GM18861 (cell line): ENCODE measurements around the gene PI4KA.
A peak's percentile ranks its signal among the peaks of the same experiment; 100 is the strongest.

ENCODE experiments used
- ATAC-seq: cut with Tn5 transposase; IDR thresholded peaks from one replicate; pipeline ENCODE4 v1.9.1; 2021; ENCODE audit not compliant: unreplicated experiment

Gene PI4KA

DNA sequence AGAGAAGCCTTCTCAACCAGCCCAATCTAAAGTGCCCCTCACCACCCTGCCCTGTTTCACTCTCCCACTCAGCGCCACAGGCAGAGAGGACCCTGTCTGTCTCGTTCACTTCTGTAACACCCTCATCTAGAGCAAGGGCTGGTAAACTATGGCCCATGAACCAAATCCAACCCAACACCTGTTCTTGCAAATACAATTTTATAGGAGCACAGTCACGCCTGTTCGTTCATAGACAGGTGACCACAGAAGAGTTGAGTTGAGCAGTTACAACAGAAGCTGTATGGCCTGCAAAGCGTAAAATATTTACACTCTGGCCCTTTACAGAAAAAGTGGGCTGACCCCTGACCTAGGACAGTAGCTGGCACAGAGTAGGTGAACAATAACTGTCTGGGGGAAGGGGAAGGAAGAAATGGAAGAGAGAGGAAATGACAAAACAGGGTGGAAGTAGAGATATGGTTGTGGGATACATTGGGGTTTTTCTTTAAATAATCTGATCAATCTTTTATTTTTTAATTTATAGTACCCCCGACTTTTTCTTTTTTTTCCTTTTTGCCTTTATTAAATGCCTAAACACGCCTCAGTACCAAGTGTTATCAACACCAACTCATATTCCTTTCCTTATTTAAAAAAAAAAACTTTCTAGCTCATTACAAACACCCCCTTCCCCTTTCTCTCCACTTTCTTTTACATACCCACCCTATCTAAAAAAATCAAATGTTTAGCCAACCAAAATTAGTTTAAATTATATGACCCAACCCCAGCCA, 63.8 kb downstream of the PI4KA start:
- no peak for ATAC-seq

DNA sequence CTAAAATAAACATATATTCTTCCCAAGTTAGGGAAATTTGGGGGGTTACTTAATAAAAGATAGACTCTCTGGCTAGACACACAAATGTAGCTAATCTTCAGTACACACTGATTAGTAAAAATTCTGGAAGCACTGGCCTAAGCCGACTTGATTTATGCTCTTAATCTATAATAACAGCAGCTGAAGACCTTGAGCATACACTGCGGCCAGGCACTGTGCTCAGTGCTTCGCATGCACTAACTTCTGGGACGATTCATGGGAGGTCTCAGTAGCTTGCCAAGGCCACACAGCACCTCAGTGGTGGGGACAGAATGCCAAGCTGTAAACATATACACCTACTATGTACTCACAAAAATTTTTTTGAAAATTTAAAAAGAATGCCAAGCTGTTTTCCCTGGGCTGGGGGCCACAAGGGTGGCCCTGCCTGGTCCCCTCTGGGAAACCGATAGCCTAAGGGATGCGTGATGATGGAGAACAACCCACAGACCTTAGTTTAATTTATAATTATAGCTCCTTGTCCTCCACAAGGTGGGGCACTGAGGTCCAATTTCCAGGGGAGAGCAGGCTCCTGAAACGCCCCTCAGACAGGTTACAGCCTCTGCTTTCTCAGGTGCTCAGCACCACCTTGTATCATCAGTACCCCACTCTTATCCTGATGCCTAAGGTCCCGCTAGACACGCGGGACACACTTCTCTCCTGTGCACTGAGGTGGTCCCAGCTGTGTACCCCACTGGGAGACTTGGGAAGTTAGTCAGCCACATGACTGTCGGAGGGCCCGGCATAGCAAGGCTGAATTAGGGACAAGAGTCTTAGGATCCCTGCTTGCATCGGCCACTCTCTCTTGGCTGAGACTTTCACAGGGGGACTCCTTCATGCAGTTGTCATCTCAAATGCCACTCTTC, 64.6 kb downstream of the PI4KA start:
- no peak for ATAC-seq

DNA sequence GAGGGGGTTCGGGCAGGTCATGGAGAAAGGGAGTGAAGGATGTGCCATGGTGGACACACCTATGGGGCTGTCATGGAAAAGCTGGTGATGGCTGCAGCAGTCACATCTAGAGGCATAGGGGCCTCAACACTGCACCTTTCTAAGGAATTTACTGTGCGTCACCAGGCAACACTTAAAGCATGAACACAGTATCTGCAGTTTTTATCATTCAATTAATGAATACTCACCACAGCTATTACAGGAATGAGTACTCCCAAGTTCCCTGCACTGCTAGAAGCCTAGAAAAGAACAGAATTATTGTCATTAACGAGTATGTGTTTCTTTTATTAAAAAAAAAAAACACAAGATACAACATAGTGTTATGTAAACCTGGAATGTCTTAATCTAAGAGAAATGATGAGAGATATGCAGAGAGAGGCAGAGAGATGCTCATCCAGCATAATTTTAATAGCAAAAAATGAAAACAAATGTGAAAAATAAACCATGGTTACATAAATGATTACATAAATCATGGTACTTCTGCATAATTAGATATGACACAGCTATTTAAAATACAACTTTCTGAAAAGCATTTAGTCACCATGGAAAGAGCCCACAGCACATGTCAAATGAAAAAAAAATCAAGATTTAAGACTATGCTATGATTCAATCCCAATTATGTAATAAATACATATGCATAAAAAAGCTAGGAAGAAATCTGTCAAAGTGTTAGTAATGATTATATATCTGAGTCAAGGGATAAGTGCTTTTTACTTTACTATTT, 65.5 kb downstream of the PI4KA start:
- no peak for ATAC-seq

DNA sequence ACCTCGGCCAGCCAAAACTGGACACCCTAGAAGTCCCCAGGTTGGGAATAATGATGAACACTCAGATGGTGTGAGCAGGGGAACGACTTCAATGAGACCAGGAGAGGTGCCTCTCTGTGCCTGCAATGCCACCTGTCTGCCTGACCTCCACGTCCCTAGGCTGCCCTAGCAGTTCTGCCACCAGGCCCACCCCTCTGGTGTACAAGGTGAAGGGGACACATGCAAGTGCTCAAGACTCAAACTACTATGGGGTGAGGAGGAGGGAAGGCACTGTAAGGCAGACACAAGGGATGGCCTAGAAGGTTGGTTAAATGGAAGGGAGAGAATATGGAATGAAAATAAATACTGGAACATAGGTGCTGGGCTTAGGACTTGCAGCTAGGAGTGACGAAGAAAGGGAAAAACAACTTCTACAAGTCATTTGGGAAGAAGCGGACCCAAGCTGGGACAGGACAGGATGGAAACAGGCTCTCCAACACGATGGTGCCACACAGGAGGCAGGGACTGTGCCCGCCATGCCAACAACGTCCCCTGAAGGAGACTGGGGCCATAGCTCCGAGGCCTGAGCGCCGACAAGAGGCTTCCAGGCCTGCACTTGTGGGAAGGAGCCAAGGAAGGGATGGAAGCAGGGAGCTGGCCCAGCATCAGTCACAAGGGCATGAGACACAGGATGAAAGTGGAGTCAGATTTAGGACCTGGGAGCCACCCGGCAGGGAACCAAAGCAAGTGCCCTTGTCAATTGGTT, 66.2 kb downstream of the PI4KA start:
- no peak for ATAC-seq

DNA sequence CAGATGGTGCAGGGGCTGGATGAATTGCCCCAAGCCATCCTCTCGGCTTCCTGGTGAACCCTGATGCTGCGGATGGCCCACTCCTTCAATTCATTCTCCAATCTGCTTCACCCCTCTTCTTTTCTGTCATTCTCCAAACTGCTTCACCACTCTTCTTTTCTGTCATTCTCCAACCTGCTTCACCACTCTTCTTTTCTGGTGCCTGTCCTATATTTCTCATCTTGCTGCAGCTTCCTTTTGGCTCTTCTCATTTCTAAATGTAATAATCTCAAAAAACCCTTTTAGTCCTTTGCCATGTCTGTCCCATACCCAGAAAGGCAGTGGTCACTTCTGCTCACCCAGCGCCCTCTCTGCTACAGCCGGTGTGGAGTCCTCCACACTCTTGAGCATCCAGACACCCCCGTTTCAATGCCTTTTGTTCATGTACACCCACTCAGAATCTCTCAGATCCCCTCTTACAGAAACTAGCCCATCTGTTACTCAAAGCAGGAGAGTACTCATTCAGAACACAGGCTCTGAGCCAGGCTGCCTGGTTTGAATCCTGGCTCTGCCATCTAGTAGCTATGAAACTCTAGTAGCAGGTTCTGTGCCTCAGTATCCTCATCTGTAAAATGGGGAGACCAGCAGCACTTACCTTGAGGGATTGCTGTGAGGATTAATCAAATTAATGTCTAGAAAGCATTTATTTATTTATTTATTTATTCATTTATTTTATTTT, 69.8 kb downstream of the PI4KA start:
- no peak for ATAC-seq

DNA sequence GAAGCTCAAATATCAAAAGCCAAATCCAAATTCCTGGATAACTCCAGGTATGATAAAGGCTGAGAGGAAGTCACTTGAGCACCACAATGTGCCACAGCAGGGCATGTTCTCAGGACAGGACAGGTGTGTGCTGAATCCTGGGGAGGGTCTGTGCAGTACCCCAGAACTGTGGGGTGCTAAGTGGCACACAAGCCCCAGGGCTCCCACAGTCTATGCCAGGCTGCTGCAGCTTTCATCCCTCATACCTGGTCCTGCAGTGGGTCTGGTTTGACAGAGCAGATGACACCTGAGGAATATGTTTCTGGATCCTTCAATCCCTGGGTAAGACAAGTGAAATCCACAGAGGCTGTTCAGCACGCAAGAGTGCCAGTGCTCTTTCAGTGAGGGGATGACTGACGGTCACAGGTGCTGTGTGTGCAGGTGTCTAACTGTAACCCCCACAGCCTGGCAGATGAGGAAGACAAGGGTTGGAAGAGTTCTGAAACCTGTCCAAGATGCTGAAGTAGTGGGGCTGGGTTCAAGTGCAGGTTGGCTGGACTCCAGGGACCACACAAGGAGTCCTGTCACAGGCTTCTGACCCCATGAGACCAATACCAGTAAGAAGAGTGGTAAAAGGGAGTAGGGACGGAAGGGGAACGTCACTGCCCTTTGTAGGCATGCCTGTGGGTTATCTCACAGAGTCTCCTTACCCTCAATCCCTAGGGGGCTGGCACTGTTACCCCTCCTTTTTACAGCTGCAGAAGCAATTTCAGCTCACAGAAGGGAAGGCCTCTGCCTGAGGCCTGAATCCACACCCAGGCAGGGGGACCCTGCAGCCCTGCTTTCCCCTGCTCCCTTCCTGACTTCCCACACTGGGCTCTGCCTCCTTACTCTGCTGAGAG, 70.6 kb downstream of the PI4KA start:
- ATAC-seq = no peak

DNA sequence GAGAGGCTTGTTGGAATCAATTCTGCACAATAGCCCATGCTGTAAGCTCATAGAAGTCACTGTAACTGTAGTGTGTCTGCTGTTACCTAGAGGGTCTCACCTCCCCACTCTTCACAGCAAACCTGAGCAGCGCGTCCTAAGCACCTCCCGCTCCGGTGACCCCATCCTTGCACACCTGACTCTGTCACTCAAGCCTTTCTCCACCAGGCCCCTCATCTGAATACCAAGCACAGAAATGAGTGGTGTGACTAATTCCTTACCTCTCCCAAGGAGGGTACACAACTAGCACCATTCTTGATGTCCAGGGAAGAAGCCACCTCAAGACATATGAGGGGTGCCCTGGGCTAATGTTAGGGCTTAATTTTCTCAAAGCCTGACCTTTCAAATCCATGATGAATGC, 71.4 kb downstream of the PI4KA start:
- ATAC-seq = no peak

DNA sequence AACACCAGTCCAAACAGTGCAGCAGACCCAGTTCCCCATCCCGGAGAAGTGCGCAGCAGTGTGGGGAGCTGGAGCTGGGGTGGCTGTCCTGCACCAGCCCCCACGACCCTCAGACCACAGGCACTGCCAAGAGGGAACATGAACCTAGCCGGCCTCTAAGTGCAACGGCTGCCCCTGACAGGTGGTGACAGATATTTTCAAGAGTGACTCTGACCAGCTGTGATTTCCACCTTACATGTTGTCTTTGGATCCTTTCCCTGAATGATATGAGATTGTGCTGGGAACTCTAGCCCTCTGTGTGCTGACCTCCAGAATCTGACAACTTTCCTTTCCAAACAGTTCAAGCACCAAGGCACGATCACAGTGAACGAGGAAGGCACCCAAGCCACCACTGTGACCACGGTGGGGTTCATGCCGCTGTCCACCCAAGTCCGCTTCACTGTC, 72.1 kb downstream of the PI4KA start:
- no peak for ATAC-seq

DNA sequence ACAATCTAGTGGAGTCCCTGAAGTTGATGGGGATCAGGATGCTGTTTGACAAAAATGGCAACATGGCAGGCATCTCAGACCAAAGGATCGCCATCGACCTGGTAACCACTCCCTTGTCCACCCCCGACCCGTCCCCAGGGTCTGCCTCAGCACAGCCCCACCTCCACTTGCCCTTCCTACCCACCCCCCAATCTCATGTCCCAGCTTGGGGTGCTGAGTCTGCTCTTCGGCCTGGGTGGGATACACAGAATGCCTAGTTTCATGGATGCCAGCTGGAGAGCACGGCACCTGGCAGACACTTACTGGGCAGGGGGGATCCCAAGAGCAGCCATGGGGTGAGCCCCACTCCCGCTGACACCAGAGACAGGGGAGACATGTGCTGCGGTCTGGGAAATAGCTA, 72.6 kb downstream of the PI4KA start:
- ATAC-seq = no peak

DNA sequence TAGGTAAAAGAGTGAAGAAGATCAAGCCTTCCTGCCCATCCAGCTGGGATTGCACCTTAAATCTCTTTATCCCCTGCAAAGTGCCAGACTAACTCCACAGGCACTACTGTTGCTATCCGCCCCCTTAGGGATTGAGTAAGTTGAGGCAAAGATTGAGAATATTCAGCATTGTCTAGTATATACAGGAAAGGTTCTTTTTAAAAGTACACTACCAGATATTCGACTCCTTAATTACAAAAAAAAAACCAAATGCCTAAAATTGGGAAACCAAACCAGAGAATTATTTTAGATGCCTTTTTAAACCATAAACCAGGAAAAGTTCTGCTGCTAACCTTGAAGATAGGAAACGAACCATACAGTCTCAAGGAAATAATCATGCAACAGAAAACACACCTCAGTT, 73.2 kb downstream of the PI4KA start:
- no peak for ATAC-seq

DNA sequence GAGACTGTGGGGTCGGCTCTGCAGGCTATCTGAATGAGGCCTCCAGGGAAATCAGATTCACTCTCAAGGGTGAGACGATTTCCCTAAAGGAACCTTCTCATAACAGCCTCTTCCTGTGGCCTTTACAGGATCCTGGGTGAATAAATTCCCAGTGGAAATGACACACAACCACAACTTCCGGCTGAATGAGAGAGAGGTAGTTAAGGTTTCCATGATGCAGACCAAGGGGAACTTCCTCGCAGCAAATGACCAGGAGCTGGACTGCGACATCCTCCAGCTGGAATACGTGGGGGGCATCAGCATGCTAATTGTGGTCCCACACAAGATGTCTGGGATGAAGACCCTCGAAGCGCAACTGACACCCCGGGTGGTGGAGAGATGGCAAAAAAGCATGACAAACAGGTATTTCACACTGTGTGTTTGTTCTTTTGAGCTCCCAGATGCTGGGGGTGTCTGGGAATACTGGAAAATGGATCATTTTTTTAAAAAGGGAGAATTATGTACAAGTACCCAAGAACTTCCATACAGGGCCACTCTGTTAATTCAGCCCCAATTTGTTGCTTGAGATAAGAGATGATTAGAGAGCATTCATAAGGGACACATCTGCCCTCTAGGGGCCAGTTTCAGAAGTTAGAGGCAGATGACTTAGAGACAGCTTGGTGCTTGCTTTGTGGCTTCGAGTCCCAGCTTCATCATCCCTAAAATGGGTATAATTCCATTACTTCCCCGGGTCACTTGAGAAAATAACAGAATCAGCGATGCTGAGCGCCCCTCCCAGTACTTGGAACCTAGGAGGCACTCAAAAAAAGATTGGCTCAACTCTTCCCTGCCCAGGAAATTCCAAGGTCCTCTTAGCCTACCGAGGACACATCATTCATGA, 74.5 kb downstream of the PI4KA start:
- peak; percentile 40 for ATAC-seq

DNA sequence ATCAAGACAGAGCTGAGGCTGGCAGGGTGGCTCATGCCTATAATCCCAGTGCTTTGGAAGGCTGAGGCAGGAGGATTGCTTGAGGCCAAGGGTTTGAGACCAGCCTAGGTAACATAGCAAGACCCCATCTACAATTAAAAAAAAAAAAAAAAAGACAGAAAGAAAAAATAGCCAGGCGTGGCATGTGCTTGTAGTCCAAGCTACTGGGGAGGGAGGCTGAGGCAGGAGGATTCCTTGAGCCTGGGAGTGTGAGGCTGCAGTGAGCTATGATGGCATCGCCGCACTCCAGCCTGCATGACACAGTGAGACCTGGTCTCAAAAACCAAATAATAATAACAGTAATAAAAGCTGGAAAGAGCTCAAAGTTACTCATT, 75.3 kb downstream of the PI4KA start:
- ATAC-seq = no peak

DNA sequence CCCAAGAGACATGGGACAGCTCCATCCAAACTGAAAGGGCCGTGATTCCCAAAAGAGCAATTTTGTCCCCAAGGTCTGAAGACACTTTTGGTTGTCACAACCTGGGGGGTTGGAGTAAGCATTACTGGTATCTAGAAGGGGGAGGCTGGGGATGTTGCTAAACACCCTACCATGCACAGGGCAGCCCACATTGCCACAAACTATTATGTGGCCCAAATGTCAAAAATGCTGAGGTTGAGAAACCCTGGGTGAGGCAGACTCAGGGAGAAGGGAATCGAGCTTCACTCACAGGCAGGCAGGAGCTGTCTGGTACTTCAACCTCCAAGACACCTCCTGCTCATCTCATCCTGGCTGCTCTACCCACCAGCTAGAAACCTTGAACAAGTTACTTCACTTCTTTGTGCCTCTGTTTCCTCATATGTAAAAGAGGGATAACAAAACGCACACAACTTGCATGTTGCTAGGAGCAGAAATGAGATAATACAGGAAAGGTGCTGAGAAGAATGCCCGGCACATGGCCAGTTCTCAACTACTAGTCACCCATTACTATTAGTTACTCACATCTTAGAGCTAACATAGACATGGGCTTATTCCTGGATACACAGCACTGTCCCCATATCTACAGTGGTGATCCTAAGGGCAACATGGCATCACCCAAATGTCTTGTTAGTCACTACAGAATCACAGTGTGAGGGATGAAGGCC, 75.9 kb downstream of the PI4KA start:
- no peak for ATAC-seq

DNA sequence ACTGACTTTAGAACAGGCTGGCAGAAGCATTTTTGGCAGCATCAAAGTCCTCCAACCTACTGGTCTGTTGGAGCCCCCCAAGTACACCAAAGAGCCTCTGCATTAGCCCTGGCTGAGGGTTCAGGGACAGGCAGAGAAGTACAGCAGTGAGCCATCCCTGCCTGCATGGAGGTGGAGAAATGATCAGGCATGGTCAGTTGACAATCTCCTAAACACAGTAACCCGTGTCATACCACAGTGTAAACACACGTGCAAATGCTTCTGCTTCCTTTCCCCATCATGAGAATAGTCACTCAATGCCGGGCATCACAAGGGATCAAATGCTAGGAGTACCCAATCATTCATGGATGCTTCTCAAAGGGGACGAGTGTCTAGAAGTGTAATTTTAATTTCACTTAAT, 76.5 kb downstream of the PI4KA start:
- ATAC-seq = no peak

DNA sequence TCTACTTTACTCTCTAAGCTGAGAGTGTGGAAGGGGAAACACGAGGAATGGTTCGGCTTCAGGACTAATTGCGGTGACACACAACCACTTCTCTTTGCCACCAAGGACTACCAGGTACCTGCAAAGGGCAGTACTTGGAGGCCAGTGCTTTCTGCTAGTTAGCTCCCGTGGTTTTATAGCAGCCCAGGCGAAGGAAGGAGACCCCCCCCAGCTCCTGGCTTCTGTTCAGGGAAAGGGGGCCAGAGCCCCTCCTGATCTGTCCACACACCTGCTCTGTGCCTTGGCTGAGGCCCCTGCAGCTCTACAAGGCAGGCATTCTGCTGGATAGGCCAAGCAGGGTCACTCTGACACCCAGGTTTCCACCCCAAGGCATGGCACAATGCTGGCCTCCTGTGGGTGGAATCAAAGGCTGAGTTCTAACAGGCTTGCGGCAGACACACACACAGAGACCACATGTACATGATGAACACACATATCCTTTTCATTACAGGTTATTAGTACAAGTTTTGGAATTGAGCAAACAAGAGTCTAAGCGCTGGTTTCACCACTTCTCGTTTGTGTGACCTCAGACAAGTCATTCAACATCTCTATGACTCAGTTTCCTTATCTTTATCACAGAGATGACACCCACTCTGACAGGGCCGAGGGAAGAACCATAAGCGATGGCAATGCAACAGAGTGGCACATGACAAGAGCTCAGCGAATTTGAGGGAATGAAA, 77.2 kb downstream of the PI4KA start:
- ATAC-seq = no peak

DNA sequence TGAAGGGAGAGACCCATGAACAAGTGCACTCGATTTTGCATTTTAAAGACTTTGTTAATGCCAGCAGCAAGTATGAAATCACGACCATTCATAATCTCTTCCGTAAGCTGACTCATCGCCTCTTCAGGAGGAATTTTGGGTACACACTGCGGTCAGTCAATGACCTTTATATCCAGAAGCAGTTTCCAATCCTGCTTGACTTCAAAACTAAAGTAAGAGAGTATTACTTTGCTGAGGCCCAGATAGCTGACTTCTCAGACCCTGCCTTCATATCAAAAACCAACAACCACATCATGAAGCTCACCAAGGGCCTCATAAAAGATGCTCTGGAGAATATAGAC, 78.8 kb downstream of the PI4KA start:
- ATAC-seq = no peak
